Measurements from ENCODE around the gene RANBP9.

RANBP9 gene

GRCh38 chr6:13676551-13677156 is 35.0 kb downstream of the RANBP9 start:
- DNase-seq, result no peak

GRCh38 chr6:13674533-13675190 is 37.0 kb downstream of the RANBP9 start:
- DNase-seq, result no peak

- DNase-seq, result no peak
Measured at GRCh38 chr6:13673825-13674444, 37.7 kb downstream of the RANBP9 start.

- no peak for DNase-seq
Measured at GRCh38 chr6:13673368-13673767, 38.3 kb downstream of the RANBP9 start.

- no peak for DNase-seq
Measured at GRCh38 chr6:13672904-13673303, 38.7 kb downstream of the RANBP9 start.

- DNase-seq, result no peak
Measured at GRCh38 chr6:13671548-13672127, 40.0 kb downstream of the RANBP9 start.

GRCh38 chr6:13669476-13669875 is 42.2 kb downstream of the RANBP9 start:
- DNase-seq, result no peak

- DNase-seq, result no peak
Measured at GRCh38 chr6:13668291-13668928, 43.2 kb downstream of the RANBP9 start.

GRCh38 chr6:13667655-13668054 is 44.0 kb downstream of the RANBP9 start:
- no peak for DNase-seq

GRCh38 chr6:13666194-13667105 is 45.2 kb downstream of the RANBP9 start:
- no peak for DNase-seq

- DNase-seq, result no peak
Measured at GRCh38 chr6:13664703-13665352, 46.8 kb downstream of the RANBP9 start.

- no peak for DNase-seq
Measured at GRCh38 chr6:13663986-13664385, 47.6 kb downstream of the RANBP9 start.

- DNase-seq, result no peak
Measured at GRCh38 chr6:13662651-13663334, 48.8 kb downstream of the RANBP9 start.

GRCh38 chr6:13661647-13662046 is 50.0 kb downstream of the RANBP9 start:
- DNase-seq, result no peak

- no peak for DNase-seq
Measured at GRCh38 chr6:13660893-13661292, 50.7 kb downstream of the RANBP9 start.

GRCh38 chr6:13660273-13660672 is 51.4 kb downstream of the RANBP9 start:
- no peak for DNase-seq

GRCh38 chr6:13655700-13656099 is 55.9 kb downstream of the RANBP9 start:
- no peak for DNase-seq

GRCh38 chr6:13654496-13654895 is 57.1 kb downstream of the RANBP9 start:
- no peak for DNase-seq

- no peak for DNase-seq
Measured at GRCh38 chr6:13653296-13653695, 58.3 kb downstream of the RANBP9 start.

GRCh38 chr6:13649393-13649792 is 62.2 kb downstream of the RANBP9 start:
- no peak for DNase-seq

- DNase-seq, result no peak
Measured at GRCh38 chr6:13648850-13649249, 62.8 kb downstream of the RANBP9 start.
